ENCODE data around the gene SCPEP1. TPM values are rescaled to one million over a fixed set of nuclear protein-coding genes. Genes with fewer than 3 reads are reported as not detected.

The SCPEP1 gene
- polyA plus RNA-seq, 1 donor from 2014 or later = 2.6 TPM

DNA sequence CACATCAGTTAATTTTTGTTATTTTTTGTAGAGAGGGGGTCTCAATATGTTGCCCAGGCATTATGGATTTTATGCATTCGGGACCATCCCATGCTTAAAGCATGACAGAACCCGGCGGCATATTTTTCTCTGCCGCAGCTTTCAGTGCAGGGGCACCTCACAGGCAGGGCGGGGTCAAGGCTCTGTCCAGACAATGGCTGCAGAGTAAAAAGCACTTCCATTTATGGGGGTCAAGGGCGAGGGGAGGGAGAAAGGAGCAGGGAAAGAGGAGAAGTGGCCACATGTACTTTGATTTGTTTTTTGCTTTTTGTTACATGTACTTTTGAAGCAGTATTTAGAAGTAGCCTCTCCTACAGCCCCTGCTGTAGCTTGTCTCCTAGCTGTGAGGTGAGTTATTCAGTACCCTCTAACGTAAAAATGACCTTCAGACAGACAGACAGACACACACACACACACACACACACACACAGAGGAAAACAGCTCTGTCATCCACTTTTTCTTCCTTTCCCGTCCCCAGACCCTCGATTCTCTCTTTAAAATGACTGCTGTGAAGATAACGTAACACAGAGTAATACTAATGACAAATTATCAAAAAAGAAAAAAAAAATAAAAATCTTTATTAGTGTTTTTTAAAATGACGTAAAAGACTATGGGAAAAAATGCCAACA lies 856 bp upstream of the SCPEP1 start:
- Histone ChIP-seq H3F3A (ENCODE audit: insufficient read depth, low read length, poor library complexity, severe bottlenecking) (no peaks in the 10 kb centered on the region), H3K9me3 (ENCODE audit: low read length) (no peaks in the 10 kb centered on the region), H3K4me2 (ENCODE audit: low read length) (peak overlapping the region; percentile 68), H3K9ac (ENCODE audit: low read length) (no peak overlapping the region), H3K9me2 (ENCODE audit: insufficient read depth, low read length) (no peaks in the 10 kb centered on the region), H3K79me2 (replicated peaks; ENCODE audit: insufficient read depth, low read length) (no peaks in the 10 kb centered on the region), H2AFZ (ENCODE audit: low read depth, low read length) (no peak overlapping the region), H4K20me1 (ENCODE audit: insufficient read depth) (no peaks in the 10 kb centered on the region), H3K27me3 (ENCODE audit: insufficient read depth, low read depth, low read length) (no peaks in the 10 kb centered on the region), H3K36me3 (ENCODE audit: insufficient read depth, low read length) (no peaks in the 10 kb centered on the region), H3K27ac (ENCODE audit: low read length) (no peak overlapping the region), H3K4me3 (ENCODE audit: low read length) (peak overlapping the region; percentile 69)
- TF ChIP-seq MXI1 (conservative IDR thresholded peaks at IDR 0.05; ENCODE audit: poor library complexity, severe bottlenecking) = no peak
- TF ChIP-seq EP300 (conservative IDR thresholded peaks at IDR 0.05; ENCODE audit: poor library complexity, severe bottlenecking) = no peak
- TF ChIP-seq SMC3 (conservative IDR thresholded peaks at IDR 0.05; ENCODE audit: poor library complexity) = no peak
- TF ChIP-seq RAD21 (conservative IDR thresholded peaks at IDR 0.05) = no peak
- TF ChIP-seq EZH2 (IDR thresholded peaks at IDR 0.05; ENCODE audit: borderline replicate concordance, insufficient read depth, low read length, poor library complexity, severe bottlenecking) = no peak
- no peak for TF ChIP-seq CTCF (IDR thresholded peaks at IDR 0.05; ENCODE audit: poor library complexity, severe bottlenecking)
- TF ChIP-seq REST (IDR thresholded peaks at IDR 0.05; ENCODE audit: borderline replicate concordance) = no peak
- TF ChIP-seq TAF1 (IDR thresholded peaks at IDR 0.05; ENCODE audit: low read depth) = no peak
- TF ChIP-seq POLR2AphosphoS5 (IDR thresholded peaks at IDR 0.05) = no peak

- no peaks in the 10 kb centered on the region for H4K20me1 ChIP-seq (ENCODE audit: insufficient read depth)
- H3K27ac ChIP-seq (ENCODE audit: low read length) = no peak overlapping the region
- H3K9me2 ChIP-seq (ENCODE audit: insufficient read depth, low read length) = no peaks in the 10 kb centered on the region
- peak overlapping the region; percentile 69 for H3K4me3 ChIP-seq (ENCODE audit: low read length)
- no peak overlapping the region for H3K9ac ChIP-seq (ENCODE audit: low read length)
- H3F3A ChIP-seq (ENCODE audit: insufficient read depth, low read length, poor library complexity, severe bottlenecking) = no peaks in the 10 kb centered on the region
- H3K9me3 ChIP-seq (ENCODE audit: low read length) = no peaks in the 10 kb centered on the region
- no peak overlapping the region for H2AFZ ChIP-seq (ENCODE audit: low read depth, low read length)
- H3K36me3 ChIP-seq (ENCODE audit: insufficient read depth, low read length) = no peaks in the 10 kb centered on the region
- no peaks in the 10 kb centered on the region for H3K27me3 ChIP-seq (ENCODE audit: insufficient read depth, low read depth, low read length)
- no peak for TF ChIP-seq REST (IDR thresholded peaks at IDR 0.05; ENCODE audit: borderline replicate concordance)
- H3K79me2 ChIP-seq (replicated peaks; ENCODE audit: insufficient read depth, low read length) = no peaks in the 10 kb centered on the region
- H3K4me2 ChIP-seq (ENCODE audit: low read length) = peak overlapping the region; percentile 39
Measured at GRCh38 chr17:56978441-56979090, 635 bp downstream of the SCPEP1 start.
